ENCODE data around the gene HOGA1.
A peak's percentile ranks its signal among the peaks of the same experiment; 100 is the strongest.

The HOGA1 gene

GRCh38 chr10:97627731-97628130 lies 43.5 kb downstream of the HOGA1 start:
- DNase-seq (ENCODE audit: low read depth), result no peak
- TF ChIP-seq CTCF (IDR thresholded peaks at IDR 0.05; ENCODE audit: low read length, missing control alignments), result no peak
- no peak overlapping the region for H3K4me3 ChIP-seq (replicated peaks; ENCODE audit: low read depth, low read length)

GRCh38 chr10:97628228-97628627 lies 44.0 kb downstream of the HOGA1 start:
- no peak for TF ChIP-seq CTCF (IDR thresholded peaks at IDR 0.05; ENCODE audit: low read length, missing control alignments)
- no peak for DNase-seq (ENCODE audit: low read depth)
- H3K4me3 ChIP-seq (replicated peaks; ENCODE audit: low read depth, low read length), result no peak overlapping the region

GRCh38 chr10:97629289-97629688 lies 45.1 kb downstream of the HOGA1 start:
- H3K4me3 ChIP-seq (replicated peaks; ENCODE audit: low read depth, low read length), result no peak overlapping the region
- no peak for TF ChIP-seq CTCF (IDR thresholded peaks at IDR 0.05; ENCODE audit: low read length, missing control alignments)
- no peak for DNase-seq (ENCODE audit: low read depth)

GRCh38 chr10:97631098-97631497 lies 46.9 kb downstream of the HOGA1 start:
- no peak overlapping the region for H3K4me3 ChIP-seq (replicated peaks; ENCODE audit: low read depth, low read length)
- no peak for TF ChIP-seq CTCF (IDR thresholded peaks at IDR 0.05; ENCODE audit: low read length, missing control alignments)
- no peak for DNase-seq (ENCODE audit: low read depth)

- H3K4me3 ChIP-seq (replicated peaks; ENCODE audit: low read depth, low read length), result peak within 1 kb of the TSS; percentile 91
- DNase-seq (ENCODE audit: low read depth), result peak; percentile 92
- no peak for TF ChIP-seq CTCF (IDR thresholded peaks at IDR 0.05; ENCODE audit: low read length, missing control alignments)
Measured at GRCh38 chr10:97632949-97633884, 49.0 kb downstream of the HOGA1 start, which contains the start of gene MORN4. TSS of gene MORN4 (minus strand) at chr10:97633500. CDS start at chr10:97619653, 13,847 bp downstream.

GRCh38 chr10:97633921-97634320 lies 49.7 kb downstream of the HOGA1 start:
- H3K4me3 ChIP-seq (replicated peaks; ENCODE audit: low read depth, low read length), result peak overlapping the region; percentile 91
- peak; percentile 18 for DNase-seq (ENCODE audit: low read depth)
- no peak for TF ChIP-seq CTCF (IDR thresholded peaks at IDR 0.05; ENCODE audit: low read length, missing control alignments)

Data from fibroblast of pulmonary artery (primary cell).